HAP-1 (cell line): ENCODE results near the gene RNU1-4.
"Not testable (repeated sequence)": the region's sequence is repeated elsewhere in the genome, so short reads cannot be mapped to it uniquely, and the experiment has no call there.

Experiments
- DNase-seq, 2 experiments: peaks; one replicate each; pipeline ENCODE4 v3.0.0-alpha.2; 2016 to 2020; ENCODE audit warnings: low spot score in 2 of 2
- H3K27me3 ChIP-seq: fragments of 250-450 bp; sonication (Bioruptor Pico); 2 replicates; pipeline ENCODE4 v1.5.1; 2020; ENCODE audit warnings: low read depth, mild to moderate bottlenecking, moderate library complexity
- H3K36me3 ChIP-seq: fragments of 250-450 bp; sonication (Bioruptor Pico); replicated peaks from 2 replicates; pipeline ENCODE4 v1.5.1; 2020; ENCODE audit warnings: mild to moderate bottlenecking
- H3K4me1 ChIP-seq: fragments of 250-450 bp; sonication (Bioruptor Pico); 2 replicates; pipeline ENCODE4 v1.5.1; 2020; ENCODE audit warnings: mild to moderate bottlenecking
- H3K4me3 ChIP-seq: fragments of 250-450 bp; sonication (Bioruptor Pico); 2 replicates; pipeline ENCODE4 v1.5.1; 2020; ENCODE audit warnings: mild to moderate bottlenecking, moderate library complexity
- H3K9me3 ChIP-seq: fragments of 250-450 bp; sonication (Bioruptor Pico); 2 replicates; pipeline ENCODE4 v1.5.1; 2020; ENCODE audit warnings: mild to moderate bottlenecking, moderate library complexity
- in situ Hi-C: fragments of 300-500 bp; cut with MboI; formaldehyde crosslinking; loops from 3 replicates; pipeline ENCODE4 v1.14.3; 2020; ENCODE audit warnings: low sequenced_read_pairs, inconsistent platforms, mixed read lengths

The RNU1-4 gene

DNA sequence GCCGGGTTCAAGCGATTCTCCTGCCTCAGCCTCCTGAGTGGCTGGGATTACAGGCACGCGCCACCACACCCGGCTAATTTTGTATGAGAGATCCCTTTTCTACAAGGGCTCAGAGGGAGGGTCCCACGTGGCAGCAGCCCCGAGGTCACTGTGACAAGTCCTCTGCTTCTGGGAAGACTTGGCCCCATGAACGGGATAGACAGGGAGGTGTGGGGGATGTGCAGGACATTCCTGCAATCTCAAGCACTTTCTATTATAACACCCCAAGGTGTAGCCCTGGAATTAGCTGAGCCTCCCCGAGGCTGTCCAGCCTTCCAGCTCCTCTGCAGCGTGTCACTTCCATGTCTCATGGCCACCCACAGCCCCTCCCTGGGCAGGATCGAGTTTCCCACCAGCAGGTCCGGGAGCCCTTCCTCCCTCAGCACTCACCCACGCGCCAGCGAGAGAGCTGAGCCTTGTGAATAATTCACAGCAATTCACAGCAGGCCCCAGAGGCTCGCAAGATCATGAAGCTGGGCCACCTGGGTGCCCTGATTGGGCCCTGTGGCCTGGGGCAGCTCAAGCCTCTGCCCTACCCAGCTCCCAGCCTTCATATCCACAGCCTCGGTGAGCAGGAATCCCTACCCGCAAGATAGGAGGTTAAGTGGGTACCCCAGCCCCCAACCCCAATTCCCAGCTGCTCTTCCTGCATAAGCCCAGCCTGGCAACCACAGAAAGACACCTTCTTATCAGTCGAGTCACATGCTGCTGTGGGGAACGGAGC lies 22.8 kb upstream of the RNU1-4 start:
- Histone ChIP-seq H3K36me3 (no peaks in the 10 kb centered on the region), H3K4me3 (no peak overlapping the region), H3K27me3 (no peaks in the 10 kb centered on the region), H3K4me1 (no peaks in the 10 kb centered on the region), H3K9me3 (no peaks in the 10 kb centered on the region)
- peak in 1 of 2 experiments; percentile 30 for DNase-seq
- in situ Hi-C loops: no loop called here

GRCh38 chr1:16718099-16718907 lies 22.0 kb upstream of the RNU1-4 start:
- in situ Hi-C loops, H3K4me1 ChIP-seq, H3K4me3 ChIP-seq, H3K36me3 ChIP-seq, H3K9me3 ChIP-seq, H3K27me3 ChIP-seq, DNase-seq: not testable (repeated sequence)

DNA sequence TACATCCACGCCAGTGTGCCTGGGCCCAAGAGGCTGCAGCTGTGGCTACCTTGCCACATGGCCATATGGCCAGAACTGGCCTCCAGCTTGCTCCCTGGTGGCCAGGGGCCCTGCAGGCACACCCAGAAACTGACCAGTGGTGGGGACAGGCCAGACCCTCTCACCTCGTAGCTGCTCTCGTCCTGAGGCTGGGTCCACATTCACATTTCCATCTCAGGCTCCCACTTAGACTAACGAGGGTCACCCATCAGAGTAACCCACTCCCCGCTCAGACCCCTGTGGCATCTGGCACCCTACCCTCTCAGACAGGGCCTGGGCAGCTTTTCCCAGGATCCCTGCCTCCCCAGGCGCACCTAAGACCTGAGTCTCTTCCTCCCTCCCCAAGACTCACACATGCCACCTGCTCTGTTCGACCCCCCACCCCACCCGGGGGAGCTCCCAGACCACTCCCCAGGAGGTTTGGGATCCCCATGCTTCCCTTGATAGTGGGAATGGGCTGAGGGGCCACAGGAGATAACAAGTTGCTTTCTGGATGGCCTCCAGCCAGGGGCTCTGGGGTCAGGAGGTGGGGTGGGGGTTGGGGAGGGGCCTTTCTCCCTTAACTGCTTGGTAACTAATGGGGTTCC lies 21.3 kb upstream of the RNU1-4 start:
- Histone ChIP-seq H3K4me3 (no peak overlapping the region), H3K36me3 (no peaks in the 10 kb centered on the region), H3K9me3 (no peaks in the 10 kb centered on the region), H3K27me3 (no peaks in the 10 kb centered on the region), H3K4me1 (no peaks in the 10 kb centered on the region)
- DNase-seq: no peak
- in situ Hi-C loops: no loop called here

DNA sequence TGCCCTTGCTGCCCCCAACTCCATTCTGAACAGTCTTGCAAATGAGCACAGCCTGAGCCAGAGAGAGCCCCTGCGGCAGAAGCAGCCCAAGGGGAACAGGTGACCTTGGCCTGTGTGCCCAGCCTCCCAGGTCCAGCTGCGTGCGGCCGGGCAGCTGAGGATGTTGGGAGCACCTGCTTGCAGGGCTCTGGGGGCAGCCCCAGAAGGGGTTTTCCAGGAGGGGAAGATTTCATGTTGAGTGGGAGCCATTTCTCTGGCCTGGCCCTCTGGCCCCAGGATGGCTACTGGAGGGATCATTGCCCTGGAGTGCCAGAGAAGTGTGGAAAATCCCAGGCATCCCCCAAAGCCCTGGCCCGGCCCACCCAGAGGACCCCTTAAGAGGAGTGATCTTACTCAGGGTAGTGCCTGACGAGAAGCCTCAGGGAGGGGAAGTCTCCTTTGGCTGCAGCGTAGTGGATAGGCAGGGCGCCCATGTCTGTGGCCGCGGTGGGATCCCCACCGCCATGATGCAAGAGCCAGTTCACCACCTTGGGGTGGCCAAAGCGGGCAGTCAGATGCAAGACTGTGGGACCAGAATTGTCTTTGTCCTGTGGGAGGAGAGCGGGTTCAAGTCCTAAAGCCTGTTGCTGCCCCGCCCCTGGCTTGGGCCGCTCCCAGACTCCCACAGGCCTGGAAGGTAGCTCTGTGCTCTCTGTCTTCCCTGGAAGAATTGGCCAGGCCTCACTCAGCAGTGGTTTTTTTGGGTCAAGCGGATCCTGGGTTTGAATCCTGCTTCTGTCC lies 20.6 kb upstream of the RNU1-4 start:
- DNase-seq: no peak
- Histone ChIP-seq H3K27me3 (no peaks in the 10 kb centered on the region), H3K4me3 (no peak overlapping the region), H3K36me3 (no peaks in the 10 kb centered on the region), H3K4me1 (no peaks in the 10 kb centered on the region), H3K9me3 (no peaks in the 10 kb centered on the region)
- in situ Hi-C loops: no loop called here

DNA sequence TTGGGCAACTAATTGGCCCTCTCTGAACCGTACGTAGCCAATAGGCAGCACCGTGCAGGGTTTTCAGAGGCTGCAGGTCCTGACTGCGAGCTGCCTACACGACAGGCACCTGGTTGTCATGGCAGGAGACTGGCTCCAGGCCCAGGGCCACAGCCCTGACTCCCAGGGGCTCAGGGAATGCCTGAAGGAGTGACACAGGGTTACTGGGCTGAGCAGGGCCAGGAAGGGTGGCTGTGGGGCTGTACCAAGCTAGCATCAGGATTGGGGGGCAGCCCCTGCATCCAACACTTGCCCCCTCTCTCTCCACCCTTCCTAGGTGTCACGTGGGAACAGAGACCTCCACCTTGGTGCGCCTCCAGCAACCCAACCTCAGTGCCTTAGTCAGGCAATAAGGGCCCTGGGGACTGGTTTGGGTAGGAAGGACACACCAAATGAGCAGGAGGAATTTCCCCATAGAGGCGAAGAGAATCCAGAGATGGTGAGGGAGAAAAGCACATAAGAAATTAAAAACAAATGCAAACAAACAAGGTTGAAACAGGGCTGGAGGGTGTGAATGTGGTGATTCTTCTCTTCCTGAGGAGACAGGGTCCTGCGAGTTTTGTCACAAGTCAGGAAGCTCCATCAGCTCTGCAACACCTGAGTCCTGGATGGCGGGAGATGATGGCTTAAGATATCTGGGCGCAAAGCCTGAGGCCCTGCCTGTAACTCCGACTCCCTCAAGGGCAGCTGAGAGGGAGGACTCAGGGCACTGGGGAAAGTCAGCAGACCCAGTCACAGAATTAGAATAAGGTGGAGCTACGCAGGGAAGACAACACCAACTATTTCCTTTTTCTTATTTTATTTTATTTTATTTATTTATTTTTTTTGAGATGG lies 19.7 kb upstream of the RNU1-4 start:
- Histone ChIP-seq H3K27me3 (no peaks in the 10 kb centered on the region), H3K36me3 (no peaks in the 10 kb centered on the region), H3K4me3 (no peak overlapping the region), H3K9me3 (no peaks in the 10 kb centered on the region), H3K4me1 (no peaks in the 10 kb centered on the region)
- no peak for DNase-seq
- in situ Hi-C loops: no loop called here

- Histone ChIP-seq H3K4me3 (no peak overlapping the region), H3K4me1 (no peaks in the 10 kb centered on the region; the same call in 1 of the 2 replicates), H3K36me3 (no peaks in the 10 kb centered on the region), H3K27me3 (no peaks in the 10 kb centered on the region), H3K9me3 (no peaks in the 10 kb centered on the region)
- no peak for DNase-seq
- in situ Hi-C loops: no loop called here
Measured at GRCh38 chr1:16721871-16722641, 18.3 kb upstream of the RNU1-4 start.

GRCh38 chr1:16724718-16725438 lies 15.4 kb upstream of the RNU1-4 start:
- H3K36me3 ChIP-seq: no peaks in the 10 kb centered on the region
- DNase-seq: no peak
- in situ Hi-C loops: no loop called here
- no peak overlapping the region for H3K4me3 ChIP-seq
- H3K4me1 ChIP-seq: no peaks in the 10 kb centered on the region; the same call in 1 of the 2 replicates
- no peaks in the 10 kb centered on the region for H3K9me3 ChIP-seq
- H3K27me3 ChIP-seq: no peaks in the 10 kb centered on the region

GRCh38 chr1:16725439-16726245 lies 14.7 kb upstream of the RNU1-4 start:
- H3K4me1 ChIP-seq, H3K27me3 ChIP-seq, H3K36me3 ChIP-seq, H3K9me3 ChIP-seq, in situ Hi-C loops, H3K4me3 ChIP-seq: not testable (repeated sequence)
- peak in 1 of 2 experiments; percentile 12 for DNase-seq

GRCh38 chr1:16727190-16728111 lies 12.9 kb upstream of the RNU1-4 start:
- Histone ChIP-seq H3K36me3 (no peaks in the 10 kb centered on the region), H3K4me3 (no peak overlapping the region), H3K27me3 (no peaks in the 10 kb centered on the region), H3K4me1 (no peaks in the 10 kb centered on the region; the same call in 1 of the 2 replicates), H3K9me3 (no peaks in the 10 kb centered on the region)
- in situ Hi-C loops: no loop called here
- peak; percentile 80 to 89 for DNase-seq

DNA sequence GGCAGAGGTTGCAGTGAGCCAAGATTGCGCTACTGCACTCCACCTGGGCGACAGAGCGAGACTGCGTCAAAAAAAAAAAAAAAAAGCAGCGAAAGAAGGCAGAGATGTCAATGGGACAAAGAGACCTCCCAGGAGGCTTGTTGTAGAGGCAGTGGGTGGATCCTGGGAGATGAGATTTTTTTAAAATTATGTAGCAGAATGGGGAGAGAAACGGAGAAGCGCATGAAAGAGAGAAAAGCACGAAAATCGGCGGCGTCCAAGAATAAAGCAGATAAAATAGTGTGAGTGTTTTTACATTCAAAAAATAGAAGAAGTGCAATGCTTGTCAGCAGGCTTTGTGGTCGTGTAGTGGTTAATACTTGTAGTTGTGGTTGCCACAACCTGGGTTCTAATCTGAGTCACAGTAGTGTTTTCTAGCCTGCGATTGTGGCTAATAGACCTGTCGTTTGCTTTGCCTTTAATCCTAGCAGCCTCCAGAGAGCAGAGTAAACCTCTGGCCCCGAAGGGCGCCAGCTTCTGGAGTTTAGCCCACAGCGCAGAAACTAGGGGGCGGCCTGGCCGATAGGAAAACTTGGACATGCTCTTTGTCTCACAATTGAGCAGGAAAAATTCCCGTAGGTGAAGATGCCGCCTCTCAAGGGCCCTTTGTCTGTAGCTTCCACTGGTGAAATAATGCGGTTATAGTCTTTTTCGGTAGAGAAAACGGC lies 11.9 kb upstream of the RNU1-4 start:
- DNase-seq, H3K9me3 ChIP-seq, H3K4me1 ChIP-seq, H3K36me3 ChIP-seq, H3K4me3 ChIP-seq, H3K27me3 ChIP-seq, in situ Hi-C loops: not testable (repeated sequence)
